A549 treated with RU486 at 1 μM for 4 hours (cell line): ENCODE data around the gene KCNJ4. TPM values are rescaled to one million over a fixed set of nuclear protein-coding genes. Genes with fewer than 3 reads are reported as not detected.

Source experiments
- total RNA-seq: library from RNA; stranded (reverse); fragments of 200-300 nt; extraction: Qiagen RNA extraction; gene quantifications from 5 replicates; pipeline ENCODE4 v1.2.3, GENCODE V29; 2022; ENCODE audit warnings: low read depth

KCNJ4 gene
- 0.09 to 0.16 TPM (median 0.13 TPM) in 5 replicates for total RNA-seq

DNA sequence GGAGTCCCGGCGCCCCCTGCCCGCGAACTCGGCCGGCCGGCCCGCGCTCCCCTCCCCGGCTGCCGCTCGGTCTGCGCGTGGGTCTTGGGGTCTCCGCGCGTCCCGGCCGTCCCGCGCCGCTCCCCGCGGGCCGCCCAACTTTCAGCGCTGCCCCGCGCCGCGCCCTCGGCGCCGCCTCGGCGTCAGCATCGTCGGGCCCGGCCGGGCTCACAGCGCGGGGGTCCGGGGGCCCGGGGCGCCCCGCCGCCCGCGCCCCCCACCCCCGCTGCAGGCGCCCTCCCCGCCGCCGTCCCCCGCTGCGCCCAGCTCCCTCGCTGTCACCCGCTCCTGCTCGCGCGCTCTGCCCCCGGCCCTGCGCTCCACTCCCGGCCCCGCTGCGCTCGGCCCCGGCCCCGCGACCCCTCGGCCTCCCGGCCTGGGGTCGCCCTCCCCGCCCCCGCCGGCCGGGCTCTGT lies at the start of gene KCNJ4:
Gene KCNJ4 (minus strand): TSS at position 124 of the 454 bp plus-strand sequence. CDS start 27,067 bp downstream, outside the sequence.

DNA sequence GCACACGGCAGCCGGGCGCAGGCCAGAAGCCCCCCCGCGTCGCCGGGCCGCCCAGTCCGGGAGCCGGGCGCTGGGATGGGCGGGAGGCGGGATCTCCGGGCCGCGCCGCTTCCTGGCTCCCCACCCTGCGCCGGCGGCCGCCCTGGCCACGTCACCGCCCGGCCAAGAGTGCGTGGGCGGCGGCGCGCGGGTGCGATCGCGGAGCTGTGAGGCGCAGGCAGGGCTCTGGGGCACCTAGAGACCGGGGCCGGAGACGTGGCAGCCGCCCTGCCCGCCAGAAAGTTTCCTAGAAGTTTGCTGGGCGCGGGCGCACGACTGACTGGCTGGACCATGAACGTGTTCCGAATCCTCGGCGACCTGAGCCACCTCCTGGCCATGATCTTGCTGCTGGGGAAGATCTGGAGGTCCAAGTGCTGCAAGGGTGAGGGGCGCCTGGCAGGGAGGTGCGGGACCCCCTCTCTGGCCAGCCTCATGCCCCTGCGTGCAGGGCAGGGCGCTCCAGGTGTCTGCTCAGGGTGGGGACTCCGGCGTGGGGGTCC lies 13.0 kb upstream of the KCNJ4 start, which contains the start of gene KDELR3:
Gene KDELR3 (plus strand): TSS at position 193 of the 539 bp plus-strand sequence. CDS start 138 bp downstream, at position 331.

Other genes starting within 250 kb of the KCNJ4 start
- 33.1 to 49.3 TPM (median 43.6 TPM) in 5 replicates for gene TMEM184B, start 182.2 kb downstream of the KCNJ4 start, total RNA-seq
- gene CSNK1E, start 137.8 kb downstream of the KCNJ4 start, total RNA-seq = 81.1 to 103 TPM (median 94.0 TPM) in 5 replicates
- 18.6 to 19.9 TPM (median 19.6 TPM) in 5 replicates for gene KDELR3, start 12.9 kb upstream of the KCNJ4 start, total RNA-seq
- 70.5 to 93.1 TPM (median 89.9 TPM) in 5 replicates for gene DDX17, start 51.1 kb upstream of the KCNJ4 start, total RNA-seq
- gene DMC1, start 115.0 kb upstream of the KCNJ4 start, total RNA-seq = 2.6 to 6.1 TPM (median 5.0 TPM) in 5 replicates
- 0.42 to 0.75 TPM (median 0.71 TPM) in 5 replicates for gene FAM227A, start 201.2 kb upstream of the KCNJ4 start, total RNA-seq
- gene CBY1, start 201.4 kb upstream of the KCNJ4 start, total RNA-seq = 13.4 to 19.2 TPM (median 15.1 TPM) in 5 replicates
- gene TOMM22, start 226.8 kb upstream of the KCNJ4 start, total RNA-seq = 68.5 to 92.7 TPM (median 75.9 TPM) in 5 replicates
- gene JOSD1, start 245.7 kb upstream of the KCNJ4 start, total RNA-seq = 26.5 to 31.2 TPM (median 29.4 TPM) in 5 replicates